Activated T-helper 2 cell treated with anti-CD3 and anti-CD28 coated beads, Interferon-gamma antibody, Interleukin-2, Interleukin-4, amounts not matched to agents 10 μg/mL and 5 μg/mL and 100 μg/mL, durations not matched to agents 14 hours and 24 hours and 36 hours (primary cell): ENCODE results near the gene CLCN4. TPM values are rescaled to one million over a fixed set of nuclear protein-coding genes. Genes with fewer than 3 reads are reported as not detected.

Experiments used
- DNase-seq: peaks from one replicate; pipeline ENCODE4 v3.0.0; 2021; ENCODE audit warnings: low spot score
- H3K27ac Mint-ChIP-seq: one replicate; pipeline ENCODE4 v1.8.0; 2021; ENCODE audit warnings: mixed read lengths
- H3K27me3 Mint-ChIP-seq: one replicate; pipeline ENCODE4 v1.8.0; 2021; ENCODE audit warnings: low read depth, mixed read lengths
- H3K36me3 Mint-ChIP-seq: one replicate; pipeline ENCODE4 v1.8.0; 2021; ENCODE audit warnings: low read depth, mixed read lengths
- H3K4me1 Mint-ChIP-seq: one replicate; pipeline ENCODE4 v1.8.0; 2021; ENCODE audit warnings: low read depth, mixed read lengths
- H3K4me3 Mint-ChIP-seq: one replicate; pipeline ENCODE4 v1.8.0; 2021; ENCODE audit warnings: low read depth, mild to moderate bottlenecking, moderate library complexity, mixed read lengths
- H3K9me3 Mint-ChIP-seq: one replicate; pipeline ENCODE4 v1.8.0; 2021; ENCODE audit warnings: mixed read lengths
- intact Hi-C: fragments of 100-400 bp; cut with micrococcal nuclease; formaldehyde crosslinking; loops from one replicate; pipeline ENCODE4 v1.15.1; 2023
- total RNA-seq: library from RNA; stranded (reverse); gene quantifications from 2 replicates; pipeline ENCODE4 v1.2.3, GENCODE V29; 2022

The CLCN4 gene
- total RNA-seq, 1 donor from 2014 or later, result 0.16 TPM

GRCh38 chrX:10160211-10160610 is 3.4 kb downstream of the CLCN4 start:
- no peak for DNase-seq
- H3K36me3 Mint-ChIP-seq, result no peaks in the 10 kb centered on the region
- no peak overlapping the region for H3K4me3 Mint-ChIP-seq
- no peak overlapping the region for H3K27ac Mint-ChIP-seq
- intact Hi-C loops, result no loop called here
- H3K9me3 Mint-ChIP-seq, result no peaks in the 10 kb centered on the region
- peaks cover 35% of the 10 kb centered on the region for H3K27me3 Mint-ChIP-seq
- H3K4me1 Mint-ChIP-seq, result peaks cover 8% of the 10 kb centered on the region

GRCh38 chrX:10163031-10163430 is 6.3 kb downstream of the CLCN4 start:
- no peak for DNase-seq
- Mint-ChIP-seq H3K36me3 (no peaks in the 10 kb centered on the region), H3K4me3 (no peak overlapping the region), H3K4me1 (peaks cover 13% of the 10 kb centered on the region), H3K9me3 (no peaks in the 10 kb centered on the region), H3K27ac (no peak overlapping the region), H3K27me3 (peaks cover 20% of the 10 kb centered on the region)
- intact Hi-C loops, result no loop called here

- no peak for DNase-seq
- H3K27ac Mint-ChIP-seq, result no peak overlapping the region
- H3K36me3 Mint-ChIP-seq, result no peaks in the 10 kb centered on the region
- H3K27me3 Mint-ChIP-seq, result peaks cover 11% of the 10 kb centered on the region
- intact Hi-C loops, result no loop called here
- H3K4me1 Mint-ChIP-seq, result peaks cover 13% of the 10 kb centered on the region
- H3K4me3 Mint-ChIP-seq, result no peak overlapping the region
- no peaks in the 10 kb centered on the region for H3K9me3 Mint-ChIP-seq
Measured at GRCh38 chrX:10164879-10165278, 8.1 kb downstream of the CLCN4 start.

GRCh38 chrX:10165580-10166247 is 8.9 kb downstream of the CLCN4 start:
- no peak overlapping the region for H3K4me3 Mint-ChIP-seq
- H3K36me3 Mint-ChIP-seq, result no peaks in the 10 kb centered on the region
- H3K27me3 Mint-ChIP-seq, result peaks cover 5% of the 10 kb centered on the region
- no peaks in the 10 kb centered on the region for H3K9me3 Mint-ChIP-seq
- DNase-seq, result no peak
- peaks cover 13% of the 10 kb centered on the region for H3K4me1 Mint-ChIP-seq
- intact Hi-C loops, result no loop called here
- H3K27ac Mint-ChIP-seq, result peak overlapping the region; percentile 55

GRCh38 chrX:10166248-10166716 is 9.5 kb downstream of the CLCN4 start:
- intact Hi-C loops, result no loop called here
- Mint-ChIP-seq H3K9me3 (no peaks in the 10 kb centered on the region), H3K4me3 (no peak overlapping the region)

DNA sequence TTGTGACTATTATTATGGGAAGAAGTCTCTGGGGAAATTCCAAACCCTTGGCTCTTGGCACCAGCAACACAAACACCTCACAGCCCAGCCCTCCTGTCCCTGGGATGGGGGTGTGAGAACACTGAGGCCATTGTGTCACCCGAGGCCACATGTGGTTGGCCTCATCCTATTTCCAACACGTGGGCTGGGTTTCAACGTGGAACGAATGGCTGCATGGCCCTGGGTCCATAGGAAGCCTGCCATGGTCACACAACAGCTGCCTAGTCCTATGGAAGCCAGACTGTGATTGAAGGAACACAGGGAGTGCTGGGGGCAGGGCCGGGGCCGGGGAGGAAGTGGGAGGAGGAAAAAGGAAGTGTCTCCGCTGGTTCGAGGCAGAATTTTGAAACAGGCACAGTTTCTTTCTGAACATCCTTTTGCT is 10.0 kb downstream of the CLCN4 start:
- Mint-ChIP-seq H3K36me3 (no peaks in the 10 kb centered on the region), H3K4me3 (no peak overlapping the region), H3K27me3 (peaks cover 5% of the 10 kb centered on the region), H3K4me1 (peaks cover 13% of the 10 kb centered on the region), H3K9me3 (no peaks in the 10 kb centered on the region), H3K27ac (peak overlapping the region; percentile 7)
- intact Hi-C loops, result no loop called here
- peak; percentile 10 for DNase-seq

More at GRCh38 chrX:10166248-10166716, 9.5 kb downstream of the CLCN4 start:
- no peak for DNase-seq
- Mint-ChIP-seq H3K36me3 (no peaks in the 10 kb centered on the region), H3K27ac (peak overlapping the region; percentile 7), H3K4me1 (peaks cover 13% of the 10 kb centered on the region), H3K27me3 (peaks cover 5% of the 10 kb centered on the region)

GRCh38 chrX:10167573-10167972 is 10.8 kb downstream of the CLCN4 start:
- no peak overlapping the region for H3K4me3 Mint-ChIP-seq
- no peaks in the 10 kb centered on the region for H3K36me3 Mint-ChIP-seq
- intact Hi-C loops, result no loop called here
- no peak for DNase-seq
- peaks cover 8% of the 10 kb centered on the region for H3K27me3 Mint-ChIP-seq
- no peak overlapping the region for H3K27ac Mint-ChIP-seq
- no peaks in the 10 kb centered on the region for H3K9me3 Mint-ChIP-seq
- H3K4me1 Mint-ChIP-seq, result peaks cover 13% of the 10 kb centered on the region

- intact Hi-C loops, result no loop called here
- Mint-ChIP-seq H3K9me3 (no peaks in the 10 kb centered on the region), H3K36me3 (no peaks in the 10 kb centered on the region), H3K4me3 (no peak overlapping the region), H3K27me3 (peaks cover 6% of the 10 kb centered on the region), H3K4me1 (peaks cover 11% of the 10 kb centered on the region), H3K27ac (no peak overlapping the region)
- DNase-seq, result no peak
Measured at GRCh38 chrX:10168226-10168625, 11.5 kb downstream of the CLCN4 start.

- no peak overlapping the region for H3K4me3 Mint-ChIP-seq
- H3K36me3 Mint-ChIP-seq, result no peaks in the 10 kb centered on the region
- H3K4me1 Mint-ChIP-seq, result peaks cover 11% of the 10 kb centered on the region
- peaks cover 6% of the 10 kb centered on the region for H3K27me3 Mint-ChIP-seq
- no peaks in the 10 kb centered on the region for H3K9me3 Mint-ChIP-seq
- intact Hi-C loops, result no loop called here
- no peak overlapping the region for H3K27ac Mint-ChIP-seq
- no peak for DNase-seq
Measured at GRCh38 chrX:10169175-10169574, 12.4 kb downstream of the CLCN4 start.

DNA sequence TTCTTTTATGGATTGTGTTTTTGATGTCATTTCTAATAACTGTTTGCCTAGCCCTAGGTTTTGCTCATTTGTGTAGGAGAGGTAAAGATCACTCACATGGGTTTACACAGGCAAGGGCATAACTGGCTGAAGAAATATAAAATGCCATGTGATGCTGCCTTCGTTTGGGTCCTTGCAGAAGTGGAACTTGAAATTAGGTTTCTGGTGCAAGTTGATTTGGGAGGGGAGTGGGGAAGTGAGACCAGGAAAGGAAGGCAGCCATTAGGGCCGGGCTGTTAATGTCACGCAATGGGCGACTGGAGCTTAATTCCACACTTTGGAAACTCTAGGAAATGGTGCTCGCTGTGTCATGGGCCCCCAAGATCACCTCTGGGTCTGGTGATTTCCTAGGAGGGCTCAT is 14.5 kb downstream of the CLCN4 start:
- Mint-ChIP-seq H3K4me3 (no peak overlapping the region), H3K36me3 (no peaks in the 10 kb centered on the region), H3K27me3 (peaks cover 6% of the 10 kb centered on the region), H3K4me1 (peaks cover 10% of the 10 kb centered on the region), H3K9me3 (no peaks in the 10 kb centered on the region), H3K27ac (no peak overlapping the region)
- intact Hi-C loops, result no loop called here
- no peak for DNase-seq

DNA sequence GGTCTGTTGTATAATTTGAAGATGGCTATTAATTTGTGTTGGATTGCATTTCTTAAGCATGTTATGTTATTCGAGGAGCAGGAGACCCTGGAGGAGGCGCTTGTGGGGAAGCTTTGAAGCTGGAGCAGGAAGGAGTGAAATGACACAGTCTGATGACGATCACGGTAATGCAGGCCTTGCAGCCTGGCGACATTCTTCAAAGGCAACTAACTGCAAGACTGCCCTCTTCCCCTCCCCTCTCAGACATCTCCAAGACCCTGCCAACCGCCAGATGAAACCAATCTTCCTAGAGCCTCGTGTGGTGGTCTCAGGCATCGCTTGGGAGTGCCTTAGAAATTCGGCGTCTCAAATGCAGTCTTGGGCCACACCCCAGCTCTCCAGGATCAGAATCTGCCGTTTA is 16.1 kb downstream of the CLCN4 start:
- intact Hi-C loops, result no loop called here
- no peaks in the 10 kb centered on the region for H3K36me3 Mint-ChIP-seq

DNA sequence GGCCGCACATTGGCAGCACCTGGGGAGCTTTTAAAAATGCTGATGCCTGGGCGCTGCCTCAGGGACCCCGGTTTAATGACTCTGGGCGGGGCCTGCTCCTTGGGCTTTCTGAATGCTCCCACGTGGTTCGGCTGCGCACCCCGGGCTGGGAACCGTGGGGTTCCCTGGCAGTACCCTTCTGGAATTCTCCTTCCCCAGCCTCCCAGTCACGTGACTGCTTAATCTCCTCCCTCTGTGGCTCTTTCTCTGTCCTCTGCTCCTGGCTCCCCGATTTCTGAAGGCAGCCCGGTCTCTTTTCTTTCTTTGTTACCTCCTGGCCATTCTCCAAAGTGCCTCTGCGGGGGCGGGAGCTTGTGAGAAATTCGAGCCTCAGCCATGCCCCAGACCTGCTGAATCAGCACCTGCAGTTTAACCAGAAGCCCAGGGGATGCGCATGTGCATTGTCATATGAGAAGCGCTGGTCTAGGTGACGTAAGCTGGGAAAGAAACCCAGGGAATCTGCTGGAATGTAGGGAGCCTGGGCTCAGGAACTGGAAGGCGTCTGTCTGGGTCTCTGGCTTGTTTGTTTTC is 16.6 kb downstream of the CLCN4 start:
- no peak for DNase-seq
- H3K4me3 Mint-ChIP-seq, result no peak overlapping the region
- H3K9me3 Mint-ChIP-seq, result no peaks in the 10 kb centered on the region
- intact Hi-C loops, result no loop called here
- no peaks in the 10 kb centered on the region for H3K36me3 Mint-ChIP-seq
- no peak overlapping the region for H3K27ac Mint-ChIP-seq
- H3K27me3 Mint-ChIP-seq, result peaks cover 8% of the 10 kb centered on the region
- peaks cover 9% of the 10 kb centered on the region for H3K4me1 Mint-ChIP-seq

More for the DNA sequence above, 16.1 kb downstream of the CLCN4 start:
- H3K27ac Mint-ChIP-seq, result no peak overlapping the region
- peaks cover 9% of the 10 kb centered on the region for H3K4me1 Mint-ChIP-seq
- no peak for DNase-seq
- H3K27me3 Mint-ChIP-seq, result peaks cover 8% of the 10 kb centered on the region
- H3K4me3 Mint-ChIP-seq, result no peak overlapping the region
- no peaks in the 10 kb centered on the region for H3K9me3 Mint-ChIP-seq

- intact Hi-C loops, result no loop called here
Measured at GRCh38 chrX:10174051-10174450, 17.3 kb downstream of the CLCN4 start.

More at GRCh38 chrX:10174051-10174450, 17.3 kb downstream of the CLCN4 start:
- H3K36me3 Mint-ChIP-seq, result no peaks in the 10 kb centered on the region
- no peak for DNase-seq
- H3K27ac Mint-ChIP-seq, result no peak overlapping the region
- H3K27me3 Mint-ChIP-seq, result peaks cover 5% of the 10 kb centered on the region
- no peaks in the 10 kb centered on the region for H3K9me3 Mint-ChIP-seq
- peaks cover 9% of the 10 kb centered on the region for H3K4me1 Mint-ChIP-seq
- H3K4me3 Mint-ChIP-seq, result no peak overlapping the region
